IPS-18c (cell line): ENCODE measurements around the gene TOX2.

ENCODE experiments used
- H3K4me3 ChIP-seq: 2 replicates; pipeline ENCODE4 v1.7.0; 2013; ENCODE audit warnings: low read depth, mild to moderate bottlenecking, low read length, moderate library complexity; ENCODE audit not compliant: insufficient read depth
- H3K9me3 ChIP-seq: one replicate; pipeline ENCODE4 v1.6.1; 2013; ENCODE audit warnings: mild to moderate bottlenecking, low read length, moderate library complexity; ENCODE audit not compliant: control insufficient read depth, insufficient read depth

Gene TOX2

DNA sequence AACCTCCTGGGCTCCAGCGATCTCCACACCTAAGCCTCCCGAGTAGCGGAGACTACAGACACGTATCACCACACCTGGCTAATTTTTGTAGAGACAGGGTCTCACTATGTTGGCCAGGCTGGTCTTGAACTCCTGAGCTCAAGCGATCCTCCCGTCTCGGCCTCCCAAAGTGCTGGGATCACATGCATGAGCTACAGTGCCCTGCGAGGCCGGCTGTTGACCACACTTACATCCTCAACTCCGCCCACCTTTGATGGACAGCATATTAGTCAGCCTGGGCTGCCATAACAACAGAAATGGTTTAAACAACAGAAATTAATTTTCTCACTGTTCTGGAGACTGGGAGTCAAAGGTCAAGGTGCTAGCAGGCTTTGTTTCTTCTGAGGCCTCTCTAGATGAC lies 164.6 kb downstream of the TOX2 start:
- Histone ChIP-seq H3K4me3 (no peak overlapping the region), H3K9me3 (no peaks in the 10 kb centered on the region)

DNA sequence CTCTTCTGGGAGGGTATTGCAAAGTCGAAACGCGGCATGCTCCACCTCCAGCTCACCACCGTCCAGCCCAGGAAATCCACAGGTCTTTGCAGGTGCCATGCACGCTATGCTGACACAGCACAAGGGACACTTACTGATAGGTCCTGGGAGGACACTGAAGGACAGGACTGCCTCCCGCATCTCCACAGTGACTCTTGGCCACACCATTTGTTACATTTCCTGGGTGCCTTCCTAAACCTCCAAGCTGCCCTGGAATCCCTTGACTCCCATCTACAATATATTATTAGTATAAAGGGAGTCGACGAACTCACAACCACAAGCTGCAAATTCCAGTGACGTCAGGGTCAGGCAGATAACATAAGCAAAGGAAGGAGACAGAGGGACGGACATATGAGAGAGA lies 165.4 kb downstream of the TOX2 start:
- H3K4me3 ChIP-seq: no peak overlapping the region

DNA sequence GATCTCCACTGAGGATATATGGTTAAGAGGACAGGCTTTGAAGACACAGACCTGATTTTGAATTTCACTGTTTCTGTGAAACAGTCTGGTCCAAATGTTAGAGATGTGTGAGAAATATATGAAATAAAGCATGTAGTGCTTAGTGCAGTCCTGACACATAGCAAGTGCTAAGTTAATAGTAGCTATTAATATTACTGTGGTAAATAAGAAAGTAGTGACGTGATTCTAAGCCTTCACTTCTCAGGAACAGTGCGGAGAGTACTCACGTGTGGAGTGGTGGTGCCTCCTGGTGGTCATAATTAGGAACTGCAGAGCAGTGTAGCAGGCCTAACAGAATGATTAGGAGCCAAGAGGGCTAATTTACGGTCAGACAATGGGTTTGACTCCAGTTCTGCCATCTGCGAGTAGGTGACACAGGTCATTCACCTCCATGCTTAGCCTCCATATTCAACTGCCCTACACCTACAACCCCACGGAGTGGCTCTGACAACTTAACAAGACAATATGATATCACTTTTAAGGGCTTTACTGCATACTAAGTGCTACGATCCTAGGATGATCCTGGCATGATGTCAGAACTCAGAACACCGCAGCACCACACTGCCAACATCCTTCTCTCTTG lies 166.1 kb downstream of the TOX2 start:
- H3K4me3 ChIP-seq: no peak overlapping the region
- H3K9me3 ChIP-seq: no peaks in the 10 kb centered on the region

More for the DNA sequence above, 165.4 kb downstream of the TOX2 start:
- no peaks in the 10 kb centered on the region for H3K9me3 ChIP-seq

DNA sequence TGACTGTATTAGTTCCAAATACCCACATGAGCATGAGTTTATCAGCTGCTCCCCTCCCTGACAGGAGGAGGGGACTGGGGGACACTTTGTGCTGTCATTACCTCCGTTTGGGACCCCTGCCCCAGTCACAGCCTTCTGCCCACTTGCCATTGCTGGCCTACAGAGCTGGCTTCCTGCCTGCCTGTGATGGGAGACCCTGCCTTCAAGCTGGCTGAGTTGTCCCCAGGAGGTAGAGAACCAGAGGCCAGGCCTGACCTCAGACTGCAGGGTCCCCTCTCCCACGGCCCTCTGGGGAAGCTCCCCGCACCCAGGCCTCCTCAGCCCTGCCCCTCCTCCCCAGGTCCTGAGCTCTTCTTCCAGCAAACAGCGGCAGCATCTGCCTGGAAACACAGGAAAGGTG lies 166.8 kb downstream of the TOX2 start:
- Histone ChIP-seq H3K9me3 (no peaks in the 10 kb centered on the region), H3K4me3 (no peak overlapping the region)

DNA sequence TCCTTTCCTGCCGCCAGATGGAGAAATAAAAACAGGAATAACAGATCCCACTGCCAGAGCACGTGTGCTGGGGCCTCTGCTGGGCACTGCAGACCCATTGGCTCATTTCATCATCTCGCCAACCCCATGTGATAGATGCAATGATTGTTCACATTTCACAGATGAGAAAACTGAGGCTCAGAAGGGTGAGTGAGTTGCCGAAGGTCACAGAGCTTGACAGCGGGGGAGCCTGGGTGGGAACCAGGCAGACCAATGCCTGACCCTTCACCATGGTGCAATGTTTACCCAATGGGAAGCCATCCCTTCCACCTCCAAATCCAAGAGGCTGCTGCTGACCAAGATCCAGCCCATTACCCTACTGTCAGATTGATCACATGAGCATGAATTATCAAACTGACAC lies 167.2 kb downstream of the TOX2 start:
- no peaks in the 10 kb centered on the region for H3K9me3 ChIP-seq
- H3K4me3 ChIP-seq: no peak overlapping the region

DNA sequence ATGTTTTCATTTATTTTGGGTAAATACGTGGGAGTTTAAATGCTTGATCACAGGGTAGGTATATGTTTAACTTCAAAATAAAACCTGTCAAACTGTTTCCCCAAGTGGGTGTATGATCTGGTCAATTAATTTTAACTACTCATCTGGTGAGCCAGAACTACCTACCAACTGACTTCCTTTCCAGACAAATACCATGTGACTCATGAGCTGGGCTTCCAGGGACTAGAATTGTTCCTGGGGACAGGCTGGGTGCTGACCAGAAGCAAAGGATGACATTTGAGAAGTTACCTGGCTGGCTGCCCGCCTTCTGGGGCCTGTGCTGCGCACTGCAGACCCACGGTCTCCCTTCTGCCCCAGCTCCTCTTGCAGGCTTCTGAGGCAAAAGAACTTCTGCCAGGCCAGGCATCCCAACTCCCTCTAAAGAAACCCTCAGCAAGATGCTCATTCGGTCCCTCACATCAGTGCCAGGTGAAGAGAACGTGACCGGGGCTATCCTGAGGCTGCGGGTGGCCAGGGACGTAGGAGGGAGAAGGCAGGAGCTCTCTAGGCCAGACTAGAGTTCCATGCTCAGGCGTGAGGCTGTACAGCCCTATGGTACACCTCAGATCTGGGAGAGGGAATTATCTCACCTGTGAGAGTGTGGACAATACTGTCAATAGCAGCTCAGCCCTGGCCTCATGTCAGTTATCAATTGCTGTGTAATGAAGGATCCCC lies 168.7 kb downstream of the TOX2 start:
- Histone ChIP-seq H3K4me3 (no peak overlapping the region), H3K9me3 (no peaks in the 10 kb centered on the region)

DNA sequence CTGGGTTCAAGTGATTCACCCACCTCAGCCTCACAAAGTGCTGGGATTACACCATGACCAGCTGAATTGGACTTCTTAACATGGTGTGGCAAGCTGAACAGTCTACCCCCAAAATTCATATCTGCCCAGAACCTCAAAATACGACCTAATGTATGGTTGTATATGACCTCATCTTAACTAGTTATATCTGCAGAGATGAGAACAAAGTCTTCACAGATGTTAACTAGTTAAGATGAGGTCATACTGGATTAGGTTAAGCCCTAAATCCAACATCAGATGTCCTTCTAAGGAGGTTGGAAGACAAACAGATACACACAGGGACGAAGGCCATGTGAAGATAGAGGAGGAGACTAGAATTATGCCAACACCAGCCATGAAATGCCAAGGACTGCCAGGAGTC lies 169.8 kb downstream of the TOX2 start:
- no peak overlapping the region for H3K4me3 ChIP-seq
- no peaks in the 10 kb centered on the region for H3K9me3 ChIP-seq

DNA sequence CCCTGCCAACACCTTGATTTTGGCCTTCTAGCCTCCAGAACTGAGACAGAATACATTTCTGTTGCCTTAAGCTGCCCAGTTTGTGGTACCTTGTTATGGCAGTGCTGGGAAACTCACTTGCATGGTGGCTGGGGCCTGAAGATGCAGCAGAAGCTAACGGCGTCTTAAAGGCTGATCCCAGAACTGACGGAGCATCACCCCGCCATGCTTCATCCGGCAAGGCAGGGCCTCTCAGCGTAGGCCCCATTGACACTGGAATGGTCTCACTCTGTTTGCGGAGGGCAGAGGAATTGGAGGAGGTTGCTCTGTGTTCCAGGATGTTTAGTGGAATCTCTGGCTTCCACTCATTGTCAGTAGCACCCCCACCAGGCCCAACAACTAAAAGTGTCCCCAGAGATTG lies 170.2 kb downstream of the TOX2 start:
- no peak overlapping the region for H3K4me3 ChIP-seq

DNA sequence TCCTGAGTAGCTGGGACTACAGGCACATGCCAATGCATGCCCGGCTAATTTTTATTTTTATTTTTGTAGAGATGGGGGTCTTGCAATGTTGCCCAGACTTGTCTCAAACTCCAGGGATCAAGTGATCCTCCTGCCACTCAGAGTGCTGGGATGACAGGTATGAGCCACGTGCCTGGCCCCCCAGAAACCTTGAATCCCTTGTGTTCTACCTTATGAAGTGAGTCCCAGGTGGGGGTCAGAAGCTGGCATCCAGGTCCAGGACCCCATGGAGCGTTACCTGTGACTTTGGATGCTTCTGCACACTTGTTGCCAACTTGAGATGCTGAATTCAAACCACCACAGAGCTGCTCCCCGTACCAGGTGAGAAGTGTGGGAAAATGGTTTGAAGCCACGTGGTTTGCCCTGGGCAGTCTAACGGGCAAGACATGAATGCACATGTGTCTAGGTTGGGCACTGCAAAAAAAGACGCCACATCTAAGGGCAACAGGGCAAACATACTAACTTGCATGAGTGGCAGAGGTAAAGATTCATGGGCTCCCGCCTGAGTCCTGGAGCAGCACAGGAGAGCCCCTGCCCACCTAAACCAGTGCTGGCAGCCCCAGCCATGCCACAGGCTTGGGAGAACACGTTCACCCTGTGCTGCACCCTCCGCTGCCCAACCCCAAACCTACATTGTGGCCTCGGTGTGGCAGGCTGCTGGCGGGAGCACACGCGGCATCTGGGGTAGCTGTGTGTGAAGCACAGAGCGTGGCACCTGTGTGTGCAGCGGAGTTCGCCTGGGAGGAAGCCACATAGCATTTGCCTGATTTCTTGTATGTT lies 171.2 kb downstream of the TOX2 start:
- H3K9me3 ChIP-seq: no peaks in the 10 kb centered on the region
- H3K4me3 ChIP-seq: no peak overlapping the region

More for the DNA sequence above, 170.2 kb downstream of the TOX2 start:
- H3K9me3 ChIP-seq: no peaks in the 10 kb centered on the region

DNA sequence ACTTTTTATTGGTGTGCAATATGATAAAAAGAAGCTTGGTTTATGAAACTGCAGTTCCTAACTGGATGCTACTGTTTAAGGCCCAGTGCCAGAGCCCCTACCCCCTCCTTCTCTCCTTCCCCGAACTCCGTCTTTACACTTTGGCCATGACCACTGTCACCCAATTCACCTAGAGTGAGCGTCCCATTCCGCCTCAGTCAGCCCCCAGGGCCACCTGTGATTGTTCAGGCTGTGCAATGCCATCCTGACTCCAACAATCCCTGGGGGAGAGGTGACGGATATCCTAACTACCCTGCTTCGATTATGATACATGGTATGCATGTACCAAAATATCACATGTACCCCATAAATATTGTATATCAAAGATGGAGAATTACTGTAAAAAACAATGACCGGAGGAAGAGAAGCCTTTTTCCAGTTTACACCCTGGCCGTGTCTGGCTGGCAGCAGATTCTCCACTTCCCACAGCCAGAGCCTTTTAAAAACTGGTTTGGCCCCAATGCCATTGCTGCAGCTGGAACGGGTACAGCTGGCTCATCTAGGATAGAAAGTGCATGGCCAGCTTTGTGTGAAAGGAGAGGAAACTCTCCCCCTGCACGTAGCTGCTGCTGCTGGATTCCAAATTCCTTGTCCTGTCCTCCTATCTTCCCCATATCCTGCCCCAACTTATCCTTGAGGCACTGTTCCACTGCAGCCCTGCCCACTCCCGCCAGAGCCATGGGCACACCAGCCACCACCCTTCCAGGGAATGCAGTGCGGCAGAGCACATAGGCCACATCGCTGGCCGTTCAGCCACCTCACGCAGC lies 172.6 kb downstream of the TOX2 start:
- H3K4me3 ChIP-seq: no peak overlapping the region
- no peaks in the 10 kb centered on the region for H3K9me3 ChIP-seq

DNA sequence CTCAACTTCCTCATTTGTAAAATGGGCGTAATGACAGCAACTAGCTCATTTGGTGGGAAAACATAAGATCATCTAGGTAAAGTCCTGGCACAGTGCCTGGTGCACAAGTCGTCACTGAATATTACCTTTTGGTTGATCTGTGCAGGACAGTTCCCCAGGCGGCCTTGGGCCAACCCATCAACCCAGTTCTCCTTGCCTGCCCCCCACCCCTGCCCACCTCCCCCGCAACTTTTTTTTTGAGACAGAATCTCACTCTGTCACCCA lies 173.1 kb downstream of the TOX2 start:
- Histone ChIP-seq H3K9me3 (no peaks in the 10 kb centered on the region), H3K4me3 (no peak overlapping the region)

DNA sequence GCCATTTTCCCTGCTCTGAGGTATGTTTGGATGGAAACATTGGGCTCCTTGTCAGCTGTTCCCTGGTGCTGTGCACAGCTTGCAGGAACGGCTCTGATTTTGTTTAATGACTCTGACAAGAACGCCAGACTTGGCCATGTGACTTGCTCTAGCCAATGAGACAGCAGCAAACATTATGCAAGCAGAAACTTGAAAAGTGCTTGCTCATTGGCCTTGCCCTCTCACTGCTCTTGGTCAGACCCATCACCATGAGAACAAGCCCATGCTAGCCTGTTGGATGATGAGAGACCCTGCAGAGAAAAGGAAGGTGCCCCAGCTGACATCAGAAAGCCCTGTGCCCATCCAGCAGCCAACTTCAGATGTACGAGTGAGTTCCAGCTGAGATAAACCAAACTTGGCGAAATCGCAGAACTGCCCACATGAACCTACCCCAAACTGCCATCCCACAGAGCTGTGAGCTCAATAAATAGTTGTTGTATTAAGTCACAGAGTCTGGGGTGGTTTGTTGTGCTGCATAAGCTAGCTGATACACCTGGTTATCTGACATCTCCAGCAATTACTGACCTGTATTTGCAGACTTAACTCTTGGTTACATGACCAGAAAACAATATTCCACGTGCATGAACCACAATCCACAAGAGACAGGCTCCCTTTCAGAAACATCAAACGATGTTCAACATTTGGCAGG lies 175.5 kb downstream of the TOX2 start:
- Histone ChIP-seq H3K9me3 (no peaks in the 10 kb centered on the region), H3K4me3 (no peak overlapping the region)

DNA sequence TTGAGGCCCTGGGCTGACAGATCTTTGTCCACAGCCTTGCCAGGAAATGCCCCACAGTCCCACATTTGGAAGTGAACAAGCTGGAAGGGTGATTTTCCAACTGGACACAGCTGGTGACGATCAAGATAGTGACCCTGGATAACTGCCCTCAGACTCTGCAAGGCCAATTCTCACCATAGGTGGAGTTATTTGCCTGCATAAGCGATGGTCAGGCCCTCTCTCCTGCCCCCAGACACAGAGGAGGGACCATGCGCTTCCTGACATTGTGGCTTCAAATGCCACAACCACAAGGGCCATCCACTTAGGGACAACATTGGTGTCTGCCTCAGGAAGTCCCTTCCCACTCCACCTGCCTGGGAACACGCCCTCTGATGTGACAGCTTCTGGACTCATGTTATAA lies 176.4 kb downstream of the TOX2 start:
- Histone ChIP-seq H3K4me3 (no peak overlapping the region), H3K9me3 (no peaks in the 10 kb centered on the region)

DNA sequence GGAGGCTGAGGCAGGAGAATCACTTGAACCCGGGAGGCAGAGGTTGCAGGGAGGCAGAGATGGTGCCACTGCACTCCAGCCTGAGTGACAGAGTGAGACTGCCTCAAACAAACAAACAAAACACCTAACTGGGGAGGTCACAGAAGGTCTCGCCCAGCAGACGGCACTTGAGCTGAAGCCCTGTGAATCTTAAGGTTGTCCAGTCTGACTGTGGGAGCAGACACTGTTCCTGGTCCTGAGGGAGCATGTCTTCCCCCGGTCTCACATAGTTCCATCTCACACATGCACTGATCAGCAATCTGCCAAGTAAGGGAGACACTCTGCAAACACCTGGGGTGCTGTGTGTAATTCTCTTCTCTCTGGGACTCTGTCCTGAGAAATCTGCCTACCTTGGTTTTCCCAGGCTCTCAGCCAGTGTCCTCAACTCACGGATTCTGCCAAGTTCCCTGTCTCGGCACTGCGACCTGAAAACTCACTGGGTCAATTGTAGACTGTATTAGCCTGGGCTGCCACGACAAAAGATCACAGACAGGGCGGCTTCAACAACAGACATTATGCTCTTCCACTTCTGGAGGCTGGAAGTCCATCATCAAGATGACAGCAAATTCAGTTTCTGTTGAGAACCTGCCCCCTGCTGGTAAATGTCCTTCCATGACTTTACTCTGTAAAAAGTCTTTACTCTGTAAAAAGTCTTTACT lies 178.0 kb downstream of the TOX2 start:
- Histone ChIP-seq H3K9me3 (no peaks in the 10 kb centered on the region), H3K4me3 (no peak overlapping the region)

DNA sequence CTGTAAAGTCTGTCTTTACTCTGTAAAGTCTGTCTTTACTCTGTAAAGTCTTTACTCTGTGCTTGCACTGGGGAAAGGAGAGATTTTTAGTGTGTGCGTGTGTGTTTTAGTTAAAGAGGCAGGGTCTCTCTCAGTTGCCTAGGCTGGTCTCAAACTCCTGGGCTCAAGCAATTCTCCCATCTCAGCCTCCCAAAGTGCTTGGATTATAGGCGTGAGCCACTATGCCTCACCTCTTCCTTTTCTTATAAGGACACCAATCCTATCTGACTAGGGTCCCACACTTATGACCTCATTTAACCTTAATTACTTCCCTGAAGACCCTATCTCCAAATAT lies 178.6 kb downstream of the TOX2 start:
- H3K4me3 ChIP-seq: no peak overlapping the region
- no peaks in the 10 kb centered on the region for H3K9me3 ChIP-seq

DNA sequence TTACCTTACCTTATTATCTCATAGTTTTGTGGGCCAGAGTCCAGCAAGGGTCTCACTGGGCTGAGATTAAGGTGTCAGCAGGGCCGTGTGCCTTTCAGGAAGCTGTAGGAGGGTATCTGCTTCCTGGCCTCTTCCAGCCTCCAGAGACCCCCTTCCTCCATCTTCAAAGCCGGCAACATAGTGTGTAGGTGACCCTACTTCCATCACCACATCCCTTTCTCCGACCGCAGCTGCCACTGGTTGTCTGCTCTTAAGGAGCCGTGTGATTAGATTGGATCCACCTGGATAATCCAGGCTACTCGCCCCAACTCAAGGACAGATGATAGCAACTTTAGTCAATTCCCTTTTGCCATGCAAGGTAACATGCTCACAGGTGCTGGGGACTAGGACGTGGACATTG lies 181.2 kb downstream of the TOX2 start:
- no peaks in the 10 kb centered on the region for H3K9me3 ChIP-seq
- H3K4me3 ChIP-seq: no peak overlapping the region
